SK-N-SH (cell line): Measurements from ENCODE around the gene SPRY4. TPM values are rescaled to one million over a fixed set of nuclear protein-coding genes. Genes with fewer than 3 reads are reported as not detected.

Source experiments
- CTCF ChIA-PET: fragments of 300-600, 350-600 bp; formaldehyde crosslinking; extraction: SDS; loops from one replicate; lab custom pipeline; 2021; lab: Yijun Ruan, JAX
- POLR2A ChIA-PET: fragments of 350-600 bp; sonication (Branson Sonifier 250); formaldehyde crosslinking; extraction: SDS; loops from one replicate; lab custom pipeline; 2020; ENCODE audit warnings: antibody characterized with exemption, inconsistent platforms; lab: Yijun Ruan, JAX
- DNase-seq: peaks from one replicate; pipeline ENCODE4 v3.0.0; 2012
- H2AFZ ChIP-seq: fragments of 200-600 bp; sonication (generic); 2 replicates; pipeline ENCODE4 v1.8.1; 2016; ENCODE audit warnings: antibody characterized with exemption, mild to moderate bottlenecking, low read depth
- H3F3A ChIP-seq: fragments of 200-600 bp; sonication (generic); replicated peaks from 2 replicates; pipeline ENCODE3; 2016; ENCODE audit warnings: antibody characterized with exemption, mild to moderate bottlenecking; ENCODE audit not compliant: insufficient read depth
- H3K27ac ChIP-seq, 2 experiments: fragments of 200-500 bp in 1 of 2; fragments of 200-600 bp in 1 of 2; sonication (Bioruptor generic) in 1 of 2; sonication (generic), shearing (Covaris generic) in 1 of 2; 2 replicates each; pipeline versions ENCODE4 v1.5.1 to v1.6.1; 2014 to 2016; ENCODE audit warnings: low read depth in 2 of 2, inconsistent platforms in 1 of 2, low read length in 1 of 2, mild to moderate bottlenecking in 1 of 2, mixed read lengths in 1 of 2
- H3K27me3 ChIP-seq: fragments of 200-600 bp; sonication (generic), shearing (Covaris generic); 2 replicates; pipeline ENCODE4 v1.6.1; 2016; ENCODE audit warnings: mixed run types; ENCODE audit not compliant: insufficient read depth
- H3K36me3 ChIP-seq, 2 experiments: fragments of 200-500 bp in 1 of 2; fragments of 200-600 bp in 1 of 2; sonication (Bioruptor generic) in 1 of 2; sonication (generic) in 1 of 2; replicated peaks in 1 of 2; 2 replicates each; pipeline versions ENCODE3 to v1.5.1; 2014 to 2016; ENCODE audit warnings: low read length in 1 of 2, mild to moderate bottlenecking in 1 of 2; ENCODE audit not compliant: insufficient read depth in 2 of 2, control insufficient read depth in 1 of 2
- H3K4me1 ChIP-seq, 2 experiments: fragments of 200-500 bp in 1 of 2; fragments of 200-600 bp in 1 of 2; sonication (Bioruptor generic) in 1 of 2; sonication (generic), shearing (Covaris generic) in 1 of 2; 2 replicates each; pipeline versions ENCODE4 v1.5.1 to v1.6.1; 2014 to 2016; ENCODE audit warnings: low read depth in 1 of 2, low read length in 1 of 2, mixed run types in 1 of 2; ENCODE audit not compliant: insufficient read depth in 2 of 2, control insufficient read depth in 1 of 2
- H3K4me2 ChIP-seq: fragments of 200-600 bp; sonication (generic), shearing (Covaris generic); 2 replicates; pipeline ENCODE4 v1.6.1; 2017; ENCODE audit warnings: mixed run types
- H3K4me3 ChIP-seq, 2 experiments: fragments of 200-500 bp in 1 of 2; fragments of 200-600 bp in 1 of 2; sonication (Bioruptor generic) in 1 of 2; sonication (generic), shearing (Covaris generic) in 1 of 2; 2 replicates each; pipeline versions ENCODE4 v1.5.1 to v1.8.1; 2014 to 2016; ENCODE audit warnings: low read depth in 2 of 2, inconsistent platforms in 1 of 2, low read length in 1 of 2, mild to moderate bottlenecking in 1 of 2, mixed read lengths in 1 of 2, moderate library complexity in 1 of 2
- H3K79me2 ChIP-seq: fragments of 200-600 bp; sonication (generic); 2 replicates; pipeline ENCODE4 v1.8.1; 2017; ENCODE audit warnings: mild to moderate bottlenecking; ENCODE audit not compliant: insufficient read depth
- H3K9ac ChIP-seq: fragments of 200-600 bp; sonication (generic); 2 replicates; pipeline ENCODE4 v1.6.1; 2017; ENCODE audit warnings: mixed run types
- H3K9me2 ChIP-seq: fragments of 200-600 bp; sonication (generic); 2 replicates; pipeline ENCODE4 v1.6.1; 2017; ENCODE audit warnings: mixed run types
- H3K9me3 ChIP-seq: fragments of 200-600 bp; sonication (generic); 2 replicates; pipeline ENCODE4 v1.6.1; 2017; ENCODE audit warnings: mixed run types, mild to moderate bottlenecking, moderate library complexity
- H4K20me1 ChIP-seq: fragments of 200-600 bp; sonication (generic); 2 replicates; pipeline ENCODE4 v1.6.1; 2017; ENCODE audit warnings: mild to moderate bottlenecking, mixed run types; ENCODE audit not compliant: insufficient read depth
- CHD2 ChIP-seq: fragments of 150-350 bp; IDR thresholded peaks from 2 replicates; pipeline ENCODE4 v1.6.1; 2018; ENCODE audit warnings: low read length; ENCODE audit not compliant: partially characterized antibody
- ELF1 ChIP-seq: IDR thresholded peaks from 2 replicates; pipeline ENCODE4 v1.4.0; 2012
- JUND ChIP-seq: IDR thresholded peaks from 2 replicates; pipeline ENCODE4 v1.4.0; 2012
- MEF2A ChIP-seq: IDR thresholded peaks from 2 replicates; pipeline ENCODE4 v1.4.0; 2012; ENCODE audit warnings: low read depth, borderline replicate concordance
- MXI1 ChIP-seq: IDR thresholded peaks from 2 replicates; pipeline ENCODE4 v1.6.1; 2012; ENCODE audit warnings: mild to moderate bottlenecking, low read depth, low read length, improper control_type of control experiment
- NRF1 ChIP-seq: IDR thresholded peaks from 2 replicates; pipeline ENCODE4 v1.6.1; 2012; ENCODE audit warnings: low read depth, mild to moderate bottlenecking, low read length
- POLR2AphosphoS5 ChIP-seq: IDR thresholded peaks from 2 replicates; pipeline ENCODE4 v1.6.1; 2012; ENCODE audit warnings: low read depth, low read length
- RAD21 ChIP-seq: IDR thresholded peaks from 2 replicates; pipeline ENCODE4 v1.6.1; 2012; ENCODE audit warnings: mild to moderate bottlenecking, low read length
- SIN3A ChIP-seq: IDR thresholded peaks from 2 replicates; pipeline ENCODE4 v1.6.1; 2012; ENCODE audit warnings: low read depth, mild to moderate bottlenecking, low read length, moderate library complexity, borderline replicate concordance
- SMC3 ChIP-seq: IDR thresholded peaks from 2 replicates; pipeline ENCODE4 v1.6.1; 2012; ENCODE audit warnings: low read depth, low read length, improper control_type of control experiment
- TEAD4 ChIP-seq: IDR thresholded peaks from 2 replicates; pipeline ENCODE4 v1.4.0; 2012; ENCODE audit warnings: mild to moderate bottlenecking, borderline replicate concordance; ENCODE audit not compliant: insufficient read depth
- WGBS: methylation state at CpG from one replicate; pipeline ENCODE4 v1.1.6; 2017; ENCODE audit warnings: low lambda C conversion rate; 5-methylcytosine and 5-hydroxymethylcytosine counted together
- polyA plus RNA-seq, 3 experiments: library from polyadenylated mRNA; depleted of rRNA; stranded (reverse); fragments of >200 nt; gene quantifications; 2 replicates each; pipeline ENCODE4 v1.2.3, GENCODE V29; 2012
- TF ChIP-seq, protein P1 (sequence below): fragments of 200-600 bp; sonication (generic); IDR thresholded peaks from 2 replicates; pipeline ENCODE4 v1.6.1; 2017; ENCODE audit warnings: antibody characterized with exemption, mild to moderate bottlenecking, moderate library complexity
- TF ChIP-seq, protein P2 (sequence below): IDR thresholded peaks from 2 replicates; pipeline ENCODE4 v1.4.0; 2012; ENCODE audit warnings: low read depth, borderline replicate concordance
- TF ChIP-seq, protein P3 (sequence below): fragments of 150-350 bp; IDR thresholded peaks from 2 replicates; pipeline ENCODE4 v1.6.1; 2017; ENCODE audit warnings: antibody characterized with exemption, low read length, low read depth, borderline replicate concordance
- TF ChIP-seq, protein P4 (sequence below): IDR thresholded peaks from 2 replicates; pipeline ENCODE4 v1.4.0; 2012; ENCODE audit warnings: low read depth, borderline replicate concordance

SPRY4 gene
- polyA plus RNA-seq, 1 of the 3 experiments (the other 2 are of a cell fraction) = 18.0 TPM

DNA sequence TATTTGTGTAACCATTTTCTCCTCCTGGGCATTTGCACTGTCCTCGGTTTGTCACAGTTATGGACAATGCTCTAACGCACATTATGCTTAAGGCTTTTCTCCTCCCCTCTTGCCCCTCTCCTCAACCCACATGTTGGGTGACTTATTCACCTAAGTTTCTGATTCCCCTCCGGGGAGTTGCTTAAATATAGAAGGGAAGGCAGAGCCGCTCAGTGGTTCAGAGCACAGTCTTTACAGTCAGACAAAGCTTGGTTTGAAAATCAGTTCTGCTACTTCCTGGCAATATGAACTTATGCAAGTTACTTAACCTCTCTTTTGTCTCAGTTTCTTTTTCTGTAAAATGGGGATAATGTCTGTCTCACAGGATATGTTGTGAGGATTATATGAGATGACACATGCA lies 41.2 kb upstream of the SPRY4 start:
- POLR2A ChIA-PET = interaction anchor here (1.1 kb wide), 1 partner anchor 9 kb away, joined by 4 read pairs; no protein-coding TSS in a partner anchor
- WGBS = 96% methylated on average over 4 of the region's 4 CpGs

DNA sequence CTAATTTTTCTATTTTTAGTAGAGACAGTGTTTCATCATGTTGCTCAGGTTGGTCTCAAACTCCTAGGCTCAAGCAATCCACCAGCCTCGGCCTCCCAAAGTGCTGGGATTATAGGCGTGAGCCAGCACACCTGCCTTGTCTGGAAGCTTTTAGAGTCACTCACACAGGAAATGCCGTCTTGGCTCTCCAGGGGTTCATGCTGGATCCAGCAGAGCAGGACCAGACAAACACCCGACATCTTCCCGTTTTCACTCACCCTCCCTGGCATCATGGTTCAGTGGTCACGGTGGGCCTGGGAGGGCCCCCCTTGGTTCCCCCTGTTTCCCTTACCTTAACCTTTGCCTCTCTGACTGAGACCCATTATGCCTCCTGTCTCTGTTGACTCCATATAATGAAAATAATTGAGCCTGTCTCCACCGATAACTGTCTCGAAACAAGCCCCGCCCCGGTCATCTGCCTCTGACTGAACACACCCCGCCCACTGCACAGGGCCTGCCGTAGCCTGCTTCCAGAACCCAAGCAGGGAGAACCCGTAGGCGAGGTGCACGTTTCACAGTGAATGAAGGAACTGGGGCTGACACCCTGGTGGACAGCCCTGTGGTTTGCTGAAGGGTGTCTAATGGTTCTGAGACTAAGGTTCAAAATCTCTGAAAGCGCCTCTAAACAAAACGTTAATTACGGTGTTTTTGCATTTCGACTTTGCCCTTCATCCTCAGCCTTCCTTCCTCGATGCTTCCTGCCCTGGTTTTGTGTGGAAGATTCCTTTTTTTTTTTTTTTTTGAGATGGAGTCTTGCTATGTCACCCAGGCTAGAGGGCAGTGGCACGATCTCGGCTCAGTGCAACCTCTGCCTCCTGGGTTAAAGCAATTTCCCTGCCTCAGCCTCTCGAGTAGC lies 39.7 kb upstream of the SPRY4 start:
- Histone ChIP-seq H3K9me3 (no peaks in the 10 kb centered on the region), H3K27me3 (no peaks in the 10 kb centered on the region), H3K27ac (peak overlapping the region; percentile 1 to 97; a peak in 3 of 4 replicates), H3K9ac (no peak overlapping the region), H3K4me2 (no peak overlapping the region), H3K36me3 (no peaks in the 10 kb centered on the region), H4K20me1 (no peaks in the 10 kb centered on the region), H3K4me1 (peaks cover 28 to 48% of the 10 kb centered on the region in 2 experiments), H3K4me3 (no peak overlapping the region), H2AFZ (no peak overlapping the region), H3F3A (peaks cover 18% of the 10 kb centered on the region), H3K9me2 (no peaks in the 10 kb centered on the region), H3K79me2 (peaks cover 42% of the 10 kb centered on the region)
- WGBS = 86% methylated on average over 23 of the region's 23 CpGs
- CTCF ChIA-PET = interaction anchor here (1.0 to 3.4 kb wide), 3 partner anchors 184 to 185 kb away, joined by 3 to 9 read pairs (median 4); no protein-coding TSS in a partner anchor
- POLR2A ChIA-PET = interaction anchor here (1.1 kb wide), 1 partner anchor 43 kb away, joined by 3 read pairs; no protein-coding TSS in a partner anchor
- no peak for TF ChIP-seq NRF1
- TF ChIP-seq RAD21 = no peak
- no peak for TF ChIP-seq TEAD4
- no peak for TF ChIP-seq MXI1
- no peak for TF ChIP-seq MEF2A
- TF ChIP-seq, protein P1, sequence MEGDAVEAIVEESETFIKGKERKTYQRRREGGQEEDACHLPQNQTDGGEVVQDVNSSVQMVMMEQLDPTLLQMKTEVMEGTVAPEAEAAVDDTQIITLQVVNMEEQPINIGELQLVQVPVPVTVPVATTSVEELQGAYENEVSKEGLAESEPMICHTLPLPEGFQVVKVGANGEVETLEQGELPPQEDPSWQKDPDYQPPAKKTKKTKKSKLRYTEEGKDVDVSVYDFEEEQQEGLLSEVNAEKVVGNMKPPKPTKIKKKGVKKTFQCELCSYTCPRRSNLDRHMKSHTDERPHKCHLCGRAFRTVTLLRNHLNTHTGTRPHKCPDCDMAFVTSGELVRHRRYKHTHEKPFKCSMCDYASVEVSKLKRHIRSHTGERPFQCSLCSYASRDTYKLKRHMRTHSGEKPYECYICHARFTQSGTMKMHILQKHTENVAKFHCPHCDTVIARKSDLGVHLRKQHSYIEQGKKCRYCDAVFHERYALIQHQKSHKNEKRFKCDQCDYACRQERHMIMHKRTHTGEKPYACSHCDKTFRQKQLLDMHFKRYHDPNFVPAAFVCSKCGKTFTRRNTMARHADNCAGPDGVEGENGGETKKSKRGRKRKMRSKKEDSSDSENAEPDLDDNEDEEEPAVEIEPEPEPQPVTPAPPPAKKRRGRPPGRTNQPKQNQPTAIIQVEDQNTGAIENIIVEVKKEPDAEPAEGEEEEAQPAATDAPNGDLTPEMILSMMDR = no peak
- DNase-seq = no peak

More for the DNA sequence above, 41.2 kb upstream of the SPRY4 start:
- no peak overlapping the region for H3K27ac ChIP-seq
- H3K4me1 ChIP-seq = peaks cover 19 to 35% of the 10 kb centered on the region in 2 experiments; a peak in 3 of 4 replicates
- no peaks in the 10 kb centered on the region for H3K9me3 ChIP-seq
- no peak overlapping the region for H3K9ac ChIP-seq
- H4K20me1 ChIP-seq = no peaks in the 10 kb centered on the region
- no peak overlapping the region for H2AFZ ChIP-seq
- peaks cover 0 to 4% of the 10 kb centered on the region in 2 experiments for H3K36me3 ChIP-seq
- no peak for DNase-seq
- H3F3A ChIP-seq = peaks cover 22% of the 10 kb centered on the region
- H3K9me2 ChIP-seq = no peaks in the 10 kb centered on the region
- no peak for TF ChIP-seq ELF1
- TF ChIP-seq SMC3 = no peak
- TF ChIP-seq RAD21 = no peak
- no peak for TF ChIP-seq SIN3A
- no peak for TF ChIP-seq JUND
- TF ChIP-seq, protein P2, sequence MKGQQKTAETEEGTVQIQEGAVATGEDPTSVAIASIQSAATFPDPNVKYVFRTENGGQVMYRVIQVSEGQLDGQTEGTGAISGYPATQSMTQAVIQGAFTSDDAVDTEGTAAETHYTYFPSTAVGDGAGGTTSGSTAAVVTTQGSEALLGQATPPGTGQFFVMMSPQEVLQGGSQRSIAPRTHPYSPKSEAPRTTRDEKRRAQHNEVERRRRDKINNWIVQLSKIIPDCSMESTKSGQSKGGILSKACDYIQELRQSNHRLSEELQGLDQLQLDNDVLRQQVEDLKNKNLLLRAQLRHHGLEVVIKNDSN = no peak
- TF ChIP-seq, protein P3, sequence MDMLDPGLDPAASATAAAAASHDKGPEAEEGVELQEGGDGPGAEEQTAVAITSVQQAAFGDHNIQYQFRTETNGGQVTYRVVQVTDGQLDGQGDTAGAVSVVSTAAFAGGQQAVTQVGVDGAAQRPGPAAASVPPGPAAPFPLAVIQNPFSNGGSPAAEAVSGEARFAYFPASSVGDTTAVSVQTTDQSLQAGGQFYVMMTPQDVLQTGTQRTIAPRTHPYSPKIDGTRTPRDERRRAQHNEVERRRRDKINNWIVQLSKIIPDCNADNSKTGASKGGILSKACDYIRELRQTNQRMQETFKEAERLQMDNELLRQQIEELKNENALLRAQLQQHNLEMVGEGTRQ = no peak
- TF ChIP-seq, protein P4, sequence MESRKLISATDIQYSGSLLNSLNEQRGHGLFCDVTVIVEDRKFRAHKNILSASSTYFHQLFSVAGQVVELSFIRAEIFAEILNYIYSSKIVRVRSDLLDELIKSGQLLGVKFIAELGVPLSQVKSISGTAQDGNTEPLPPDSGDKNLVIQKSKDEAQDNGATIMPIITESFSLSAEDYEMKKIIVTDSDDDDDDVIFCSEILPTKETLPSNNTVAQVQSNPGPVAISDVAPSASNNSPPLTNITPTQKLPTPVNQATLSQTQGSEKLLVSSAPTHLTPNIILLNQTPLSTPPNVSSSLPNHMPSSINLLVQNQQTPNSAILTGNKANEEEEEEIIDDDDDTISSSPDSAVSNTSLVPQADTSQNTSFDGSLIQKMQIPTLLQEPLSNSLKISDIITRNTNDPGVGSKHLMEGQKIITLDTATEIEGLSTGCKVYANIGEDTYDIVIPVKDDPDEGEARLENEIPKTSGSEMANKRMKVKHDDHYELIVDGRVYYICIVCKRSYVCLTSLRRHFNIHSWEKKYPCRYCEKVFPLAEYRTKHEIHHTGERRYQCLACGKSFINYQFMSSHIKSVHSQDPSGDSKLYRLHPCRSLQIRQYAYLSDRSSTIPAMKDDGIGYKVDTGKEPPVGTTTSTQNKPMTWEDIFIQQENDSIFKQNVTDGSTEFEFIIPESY = no peak
- no peak for TF ChIP-seq CHD2
- no peak for TF ChIP-seq POLR2AphosphoS5
- no peak overlapping the region for H3K4me3 ChIP-seq
- peaks cover 35% of the 10 kb centered on the region for H3K79me2 ChIP-seq
- CTCF ChIA-PET = interaction anchor here (1.0 to 1.4 kb wide), 2 partner anchors 42 to 183 kb away, joined by 3 read pairs; no protein-coding TSS in a partner anchor
- no peaks in the 10 kb centered on the region for H3K27me3 ChIP-seq
- H3K4me2 ChIP-seq = no peak overlapping the region
